Esophagus mucosa (tissue), 1 donor: ENCODE data around the gene SPOPL. TPM values are rescaled to one million over a fixed set of nuclear protein-coding genes. Genes with fewer than 3 reads are reported as not detected.

ENCODE experiments used
- ATAC-seq: fragments of 200-7000 bp; cut with Tn5 transposase; one replicate; pipeline ENCODE4 v1.9.1; 2020
- total RNA-seq: library from RNA; stranded (reverse); gene quantifications from one replicate; pipeline ENCODE4 v1.2.4, GENCODE V29; 2023
- donor health status: DM: yes; HTN: yes; CAD: no.

Gene SPOPL
- total RNA-seq, 1 donor from 2014 or later, result 8.8 TPM

GRCh38 chr2:138601458-138602165 is 100.0 kb downstream of the SPOPL start:
- ATAC-seq, result no peak

- ATAC-seq, result no peak
Measured at GRCh38 chr2:138602166-138602460, 100.5 kb downstream of the SPOPL start.

- no peak for ATAC-seq
Measured at GRCh38 chr2:138607746-138608145, 106.2 kb downstream of the SPOPL start.

- ATAC-seq, result peak; percentile 70
Measured at GRCh38 chr2:138609446-138609845, 107.9 kb downstream of the SPOPL start.

- ATAC-seq, result no peak
Measured at GRCh38 chr2:138610201-138610953, 108.8 kb downstream of the SPOPL start.

- no peak for ATAC-seq
Measured at GRCh38 chr2:138615257-138615656, 113.7 kb downstream of the SPOPL start.

- ATAC-seq, result no peak
Measured at GRCh38 chr2:138617026-138617425, 115.5 kb downstream of the SPOPL start.

- no peak for ATAC-seq
Measured at GRCh38 chr2:138618971-138619370, 117.4 kb downstream of the SPOPL start.

- no peak for ATAC-seq
Measured at GRCh38 chr2:138620431-138620830, 118.9 kb downstream of the SPOPL start.

GRCh38 chr2:138621139-138621538 is 119.6 kb downstream of the SPOPL start:
- no peak for ATAC-seq

GRCh38 chr2:138622613-138623012 is 121.0 kb downstream of the SPOPL start:
- no peak for ATAC-seq
